Measurements from ENCODE around the gene CREB3L2. TPM values are rescaled to one million over a fixed set of nuclear protein-coding genes. Genes with fewer than 3 reads are reported as not detected.

CREB3L2 gene
- total and polyA plus RNA-seq, 4 donors = 7.4 to 89.1 (median 44.0) TPM

GRCh38 chr7:137993395-137993743 lies 8.5 kb downstream of the CREB3L2 start:
- H3K36me3 ChIP-seq (ENCODE audit: control insufficient read depth in 4 of 4, insufficient read depth in 4 of 4, low read length in 4 of 4) = peaks cover 0 to 4% (median 0%) of the 10 kb centered on the region in 4 donors
- peak overlapping the region; percentile 41 to 44 for H3K27ac ChIP-seq (ENCODE audit: low read depth in 1 of 2, low read length in 1 of 2)
- peaks cover 16 to 49% (median 28%) of the 10 kb centered on the region in 5 donors for H3K4me1 ChIP-seq (ENCODE audit: control insufficient read depth in 5 of 5, insufficient read depth in 5 of 5, low read length in 5 of 5)
- no peaks in the 10 kb centered on the region for H3K9me3 ChIP-seq (ENCODE audit: control insufficient read depth in 4 of 4, insufficient read depth in 3 of 4, low read length in 3 of 4)
- TF ChIP-seq, protein P1, sequence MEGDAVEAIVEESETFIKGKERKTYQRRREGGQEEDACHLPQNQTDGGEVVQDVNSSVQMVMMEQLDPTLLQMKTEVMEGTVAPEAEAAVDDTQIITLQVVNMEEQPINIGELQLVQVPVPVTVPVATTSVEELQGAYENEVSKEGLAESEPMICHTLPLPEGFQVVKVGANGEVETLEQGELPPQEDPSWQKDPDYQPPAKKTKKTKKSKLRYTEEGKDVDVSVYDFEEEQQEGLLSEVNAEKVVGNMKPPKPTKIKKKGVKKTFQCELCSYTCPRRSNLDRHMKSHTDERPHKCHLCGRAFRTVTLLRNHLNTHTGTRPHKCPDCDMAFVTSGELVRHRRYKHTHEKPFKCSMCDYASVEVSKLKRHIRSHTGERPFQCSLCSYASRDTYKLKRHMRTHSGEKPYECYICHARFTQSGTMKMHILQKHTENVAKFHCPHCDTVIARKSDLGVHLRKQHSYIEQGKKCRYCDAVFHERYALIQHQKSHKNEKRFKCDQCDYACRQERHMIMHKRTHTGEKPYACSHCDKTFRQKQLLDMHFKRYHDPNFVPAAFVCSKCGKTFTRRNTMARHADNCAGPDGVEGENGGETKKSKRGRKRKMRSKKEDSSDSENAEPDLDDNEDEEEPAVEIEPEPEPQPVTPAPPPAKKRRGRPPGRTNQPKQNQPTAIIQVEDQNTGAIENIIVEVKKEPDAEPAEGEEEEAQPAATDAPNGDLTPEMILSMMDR (IDR thresholded peaks at IDR 0.05; ENCODE audit: control extremely low read depth, extremely low read depth) = no peak
- WGBS, 2 donors = 92 to 96% methylated on average over 6 of the region's 6 CpGs
- ATAC-seq (ENCODE audit: insufficient read depth, low FRiP score) (no peak), DNase-seq (no peak)
- no peaks in the 10 kb centered on the region for H3K27me3 ChIP-seq (ENCODE audit: control insufficient read depth in 3 of 3, insufficient read depth in 3 of 3, low read length in 2 of 3)
- H3K4me3 ChIP-seq = no peak overlapping the region
- H3K9ac ChIP-seq (ENCODE audit: insufficient read depth in 1 of 2, low read length in 2 of 2) = no peak overlapping the region

- H3K36me3 ChIP-seq (ENCODE audit: control insufficient read depth in 4 of 4, insufficient read depth in 4 of 4, low read length in 4 of 4) = peaks cover 0 to 4% (median 0%) of the 10 kb centered on the region in 4 donors
- no peak overlapping the region for H3K4me3 ChIP-seq
- peaks cover 16 to 50% (median 28%) of the 10 kb centered on the region in 5 donors for H3K4me1 ChIP-seq (ENCODE audit: control insufficient read depth in 5 of 5, insufficient read depth in 5 of 5, low read length in 5 of 5)
- ATAC-seq (ENCODE audit: insufficient read depth, low FRiP score) = peak; percentile 55
- H3K9ac ChIP-seq (ENCODE audit: insufficient read depth in 1 of 2, low read length in 2 of 2) = no peak overlapping the region
- no peaks in the 10 kb centered on the region for H3K9me3 ChIP-seq (ENCODE audit: control insufficient read depth in 4 of 4, insufficient read depth in 3 of 4, low read length in 3 of 4)
- peak overlapping the region; percentile 64 to 67 for H3K27ac ChIP-seq (ENCODE audit: low read depth in 1 of 2, low read length in 1 of 2)
- H3K27me3 ChIP-seq (ENCODE audit: control insufficient read depth in 3 of 3, insufficient read depth in 3 of 3, low read length in 2 of 3) = no peaks in the 10 kb centered on the region
- WGBS, 2 donors = 48 to 54% methylated on average over 5 of the region's 5 CpGs
- TF ChIP-seq, protein P1 (IDR thresholded peaks at IDR 0.05; ENCODE audit: control extremely low read depth, extremely low read depth) = no peak
- peak; percentile 28 to 76 (median 58) for DNase-seq
Observed at GRCh38 chr7:137992550-137993394, 9.1 kb downstream of the CREB3L2 start.

DNA sequence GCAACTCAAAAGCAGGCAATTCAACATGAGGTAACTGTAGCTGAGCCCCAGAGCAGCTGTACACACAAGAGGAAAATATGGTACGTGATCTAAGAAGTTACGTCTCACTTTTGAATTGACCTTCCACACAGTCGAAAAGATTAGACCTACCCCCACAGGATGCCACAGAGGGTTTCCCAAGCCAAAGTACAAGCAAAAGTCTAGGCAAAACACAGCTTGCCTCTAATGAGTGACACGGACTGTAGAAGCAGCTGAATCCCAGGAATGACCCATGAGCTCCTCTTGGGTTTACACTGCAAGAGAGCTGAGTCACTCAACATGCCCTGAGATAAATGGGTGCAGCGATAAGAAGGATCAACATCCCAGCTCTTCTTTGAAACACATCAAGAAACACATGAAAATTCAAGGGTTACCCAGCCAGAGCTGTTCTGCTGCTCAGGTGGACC lies 9.8 kb downstream of the CREB3L2 start:
- Histone ChIP-seq H3K4me1 (ENCODE audit: control insufficient read depth in 5 of 5, insufficient read depth in 5 of 5, low read length in 5 of 5) (peaks cover 18 to 50% (median 28%) of the 10 kb centered on the region in 5 donors), H3K9ac (ENCODE audit: insufficient read depth in 1 of 2, low read length in 2 of 2) (no peak overlapping the region), H3K27ac (ENCODE audit: low read depth in 1 of 2, low read length in 1 of 2) (peak overlapping the region; percentile 39 to 64), H3K27me3 (ENCODE audit: control insufficient read depth in 3 of 3, insufficient read depth in 3 of 3, low read length in 2 of 3) (no peaks in the 10 kb centered on the region), H3K4me3 (no peak overlapping the region), H3K36me3 (ENCODE audit: control insufficient read depth in 4 of 4, insufficient read depth in 4 of 4, low read length in 4 of 4) (peaks cover 0 to 4% (median 0%) of the 10 kb centered on the region in 4 donors), H3K9me3 (ENCODE audit: control insufficient read depth in 4 of 4, insufficient read depth in 3 of 4, low read length in 3 of 4) (no peaks in the 10 kb centered on the region)
- WGBS, 2 donors = 83 to 86% methylated on average over 5 of the region's 5 CpGs
- ATAC-seq (ENCODE audit: insufficient read depth, low FRiP score) = no peak
- TF ChIP-seq, protein P1 (IDR thresholded peaks at IDR 0.05; ENCODE audit: control extremely low read depth, extremely low read depth) = no peak
- no peak for DNase-seq
